Putamen (tissue), 1 donor: ENCODE measurements around the gene TFRC.
"Not testable (repeated sequence)": the region's sequence is repeated elsewhere in the genome, so short reads cannot be mapped to it uniquely, and the experiment has no call there.

Source experiments
- DNase-seq: peaks from one replicate; pipeline ENCODE4 v3.0.0-alpha.2; 2016; ENCODE audit warnings: low spot score

TFRC gene

GRCh38 chr3:196081834-196082618 lies at the start of gene TFRC:
Gene TFRC (minus strand): TSS chr3:196082090. CDS start chr3:196077099, 4,991 bp downstream.
- DNase-seq: peak; percentile 96

GRCh38 chr3:196128172-196128843 lies 46.4 kb upstream of the TFRC start:
- no peak for DNase-seq

DNA sequence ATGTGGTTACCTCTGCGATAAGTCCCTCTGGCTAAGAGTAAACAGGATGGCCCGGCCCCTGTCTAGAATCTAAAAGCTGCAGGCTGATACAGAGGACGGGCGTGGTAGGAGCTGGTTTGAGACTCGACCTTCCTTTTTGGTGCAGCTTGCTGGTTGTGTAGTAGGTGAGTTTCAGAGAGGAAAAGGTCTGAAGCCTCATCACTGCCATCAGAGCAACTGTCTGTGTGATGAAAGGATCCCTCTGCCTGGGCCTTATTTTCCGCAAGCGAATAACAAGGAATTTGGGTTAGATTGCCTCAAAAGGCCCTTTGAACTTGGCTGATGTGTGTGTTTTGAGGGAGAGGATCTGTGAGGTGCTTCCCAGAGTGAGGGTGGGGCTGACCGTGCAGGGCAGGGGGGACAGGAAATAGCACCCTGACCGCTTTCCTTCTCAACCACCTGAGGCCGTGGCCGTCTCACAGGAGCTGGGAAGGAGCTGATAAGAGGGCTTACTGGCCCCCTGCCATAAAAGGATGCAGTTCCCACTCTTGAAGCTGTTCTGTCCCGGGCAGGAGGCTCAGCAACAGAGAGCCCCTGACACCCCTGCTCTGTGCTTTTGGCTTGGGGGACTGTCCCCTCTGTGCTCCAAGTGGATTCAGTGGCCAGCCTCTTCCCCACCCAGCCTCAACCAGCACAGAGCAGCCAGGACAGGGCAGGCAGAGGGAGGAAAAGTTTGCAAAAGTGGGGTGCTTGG lies 45.6 kb upstream of the TFRC start:
- DNase-seq: no peak

DNA sequence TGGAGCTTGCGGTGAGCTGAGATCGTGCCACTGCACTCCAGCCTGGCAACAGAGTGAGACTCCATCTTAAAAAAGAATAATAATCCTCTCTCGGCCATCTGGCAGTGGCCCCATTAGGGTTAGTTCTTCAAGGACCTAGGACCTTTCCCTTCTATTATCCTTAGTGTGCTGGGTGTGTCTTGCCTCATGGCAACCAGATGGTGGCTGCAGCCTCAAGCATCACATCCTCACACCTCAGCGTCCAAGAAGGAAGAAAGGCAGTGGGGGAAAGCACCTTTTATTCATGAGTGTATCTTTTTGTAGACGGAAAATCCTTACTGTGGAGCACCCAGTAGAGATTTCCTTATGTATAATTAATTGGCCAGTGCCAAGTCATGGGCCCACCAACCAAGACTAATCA lies 42.7 kb upstream of the TFRC start:
- no peak for DNase-seq

DNA sequence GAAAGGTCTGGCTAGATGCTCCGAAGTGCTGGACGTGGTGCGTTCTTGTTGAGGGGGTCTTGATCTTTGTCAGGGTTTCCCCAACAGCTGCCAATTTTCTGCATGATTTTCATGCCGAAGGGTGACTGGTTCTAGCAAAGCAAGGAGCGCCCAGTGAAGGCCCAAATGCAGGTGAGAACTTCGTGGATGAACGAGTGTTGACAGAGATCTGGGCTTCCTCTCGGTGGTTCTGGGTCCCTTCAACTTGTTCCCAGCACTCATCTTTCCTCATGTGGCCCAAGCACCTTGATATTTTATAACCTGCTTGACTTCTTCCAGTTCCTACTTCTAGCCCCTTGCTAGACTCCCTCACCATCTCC lies 40.8 kb upstream of the TFRC start:
- no peak for DNase-seq

- no peak for DNase-seq
Measured at GRCh38 chr3:196122021-196122687, 40.3 kb upstream of the TFRC start.

- no peak for DNase-seq
Measured at GRCh38 chr3:196121066-196121465, 39.2 kb upstream of the TFRC start.

DNA sequence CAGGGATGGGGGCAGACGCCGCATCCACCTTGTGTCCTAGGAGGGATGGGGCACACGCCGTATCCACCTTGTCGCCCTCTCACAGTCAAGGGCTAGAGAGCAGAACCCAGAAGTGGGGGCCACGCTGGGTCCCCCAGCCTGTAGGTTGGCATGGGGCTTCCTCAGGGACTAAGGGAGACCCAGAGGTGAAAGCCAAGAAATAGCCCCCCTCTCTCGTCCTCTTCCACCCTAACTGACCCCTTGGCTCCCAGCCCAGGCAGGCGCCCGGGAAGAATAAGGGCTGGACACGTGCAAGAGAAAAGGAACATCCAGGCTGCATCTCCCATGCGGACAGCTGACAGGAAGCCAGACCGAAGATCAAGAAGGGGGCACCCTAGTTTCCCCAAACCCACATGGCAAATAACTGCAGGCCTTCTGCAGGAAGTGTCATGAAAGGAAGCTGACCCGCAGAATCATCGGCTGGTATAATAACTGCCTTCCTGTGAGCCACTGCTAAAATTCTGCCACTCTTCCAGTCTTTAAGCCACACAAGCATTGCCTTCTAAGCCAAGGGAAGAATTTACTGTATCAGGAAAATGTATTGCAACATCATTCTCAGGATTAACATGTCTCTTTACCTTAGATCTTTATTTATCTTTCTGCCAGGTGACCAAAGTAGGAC lies 38.5 kb upstream of the TFRC start:
- DNase-seq: no peak

DNA sequence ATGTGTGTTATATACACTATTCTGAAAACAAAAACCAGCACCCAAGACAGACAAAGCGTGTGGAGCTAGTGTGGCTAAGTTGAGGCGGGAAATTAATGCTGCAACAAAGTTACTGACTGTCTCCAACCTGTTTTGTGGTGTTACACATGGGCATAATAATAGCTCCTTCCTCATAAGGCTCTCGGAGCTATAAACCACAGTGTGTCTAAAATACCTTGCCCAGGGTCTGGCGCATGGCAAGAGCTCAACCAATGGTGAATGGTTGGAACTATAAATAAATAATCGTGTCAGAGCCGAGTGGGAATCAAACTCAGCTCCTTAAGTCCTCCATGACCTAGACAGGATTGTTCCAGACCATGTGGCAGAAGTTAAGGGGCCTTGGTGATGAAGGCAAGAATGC lies 35.9 kb upstream of the TFRC start:
- no peak for DNase-seq

GRCh38 chr3:196115678-196116083 lies 33.8 kb upstream of the TFRC start:
- DNase-seq: no peak

- no peak for DNase-seq
Measured at GRCh38 chr3:196111939-196112386, 30.1 kb upstream of the TFRC start.

DNA sequence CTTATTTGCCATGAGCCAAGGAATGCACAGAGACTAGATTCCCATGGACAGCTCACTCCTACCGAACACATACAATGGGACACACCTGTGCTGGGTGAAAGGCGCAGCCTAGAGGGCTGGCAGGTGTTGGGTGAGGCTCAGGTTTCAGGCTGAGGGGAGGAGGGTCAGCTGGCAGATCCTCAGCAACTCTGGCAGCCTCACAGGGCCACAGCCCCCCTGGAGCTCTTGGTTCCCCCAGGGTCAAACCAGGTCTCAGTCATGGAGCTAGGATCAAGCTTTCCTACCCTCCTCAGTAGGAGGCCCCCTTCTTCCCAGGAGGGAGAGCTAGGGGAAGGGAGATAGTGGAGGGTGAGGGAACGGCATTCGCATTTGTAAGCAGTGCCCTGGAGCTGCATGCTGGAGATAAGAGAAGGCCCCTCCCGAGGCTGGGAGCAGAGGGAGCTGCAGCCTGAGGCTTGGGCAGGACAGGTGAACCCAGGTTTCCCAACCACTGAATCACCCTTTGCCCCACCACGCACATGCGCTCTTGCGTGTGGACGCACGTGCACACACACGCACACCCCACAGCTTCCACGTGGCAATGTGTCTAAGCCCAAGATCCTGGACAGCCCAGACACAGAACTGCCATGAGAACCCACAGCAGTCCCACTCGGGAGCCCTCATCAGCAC lies 26.3 kb upstream of the TFRC start:
- no peak for DNase-seq

DNA sequence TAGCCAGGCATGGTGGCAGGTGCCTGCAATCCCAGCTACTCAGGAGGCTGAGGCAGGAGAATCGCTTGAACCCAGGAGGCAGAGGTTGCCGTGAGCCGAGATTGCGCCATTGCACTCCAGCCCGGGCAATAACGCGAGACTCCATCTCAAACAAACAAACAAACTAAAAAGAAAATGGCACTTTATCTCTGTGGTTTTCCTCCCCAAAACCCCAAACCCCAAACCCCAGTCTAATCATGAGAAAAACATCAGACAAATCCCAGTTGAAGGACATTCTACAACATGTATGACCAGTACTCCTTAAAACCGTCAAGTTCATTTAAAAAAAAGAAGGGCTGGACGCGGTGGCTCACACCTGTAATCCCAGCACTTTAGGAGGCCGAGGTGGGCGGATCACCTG lies 22.8 kb upstream of the TFRC start:
- DNase-seq: not testable (repeated sequence)

DNA sequence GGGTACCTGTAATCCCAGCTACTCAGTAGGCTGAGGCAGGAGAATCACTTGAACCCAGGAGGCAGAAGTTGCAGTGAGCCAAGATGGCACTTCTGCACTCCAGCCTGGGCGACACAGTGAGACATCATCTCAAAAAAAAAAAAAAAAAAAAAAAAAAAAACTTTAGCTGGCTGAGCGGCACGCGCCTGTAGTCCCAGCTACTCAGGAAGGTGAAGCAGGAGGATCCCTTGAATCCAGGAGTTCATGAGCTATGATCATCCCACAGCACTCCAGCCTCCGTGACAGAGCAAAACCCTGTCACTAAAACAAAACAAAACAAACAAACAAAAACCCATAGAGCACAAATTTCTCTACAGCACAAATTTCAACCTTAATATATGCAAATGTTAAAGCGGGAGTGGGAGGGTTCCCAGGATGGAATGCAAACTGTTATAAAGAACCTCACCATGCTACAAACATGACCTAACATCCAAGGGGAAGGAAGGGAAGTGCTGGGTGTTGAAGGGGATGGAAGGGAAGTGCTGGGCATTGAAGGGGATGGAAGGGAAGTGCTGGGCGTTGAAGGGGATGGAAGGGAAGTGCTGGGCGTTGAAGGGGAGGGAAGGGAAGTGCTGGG lies 16.6 kb upstream of the TFRC start:
- not testable (repeated sequence) for DNase-seq

- DNase-seq: no peak
Measured at GRCh38 chr3:196097373-196098154, 15.7 kb upstream of the TFRC start.

DNA sequence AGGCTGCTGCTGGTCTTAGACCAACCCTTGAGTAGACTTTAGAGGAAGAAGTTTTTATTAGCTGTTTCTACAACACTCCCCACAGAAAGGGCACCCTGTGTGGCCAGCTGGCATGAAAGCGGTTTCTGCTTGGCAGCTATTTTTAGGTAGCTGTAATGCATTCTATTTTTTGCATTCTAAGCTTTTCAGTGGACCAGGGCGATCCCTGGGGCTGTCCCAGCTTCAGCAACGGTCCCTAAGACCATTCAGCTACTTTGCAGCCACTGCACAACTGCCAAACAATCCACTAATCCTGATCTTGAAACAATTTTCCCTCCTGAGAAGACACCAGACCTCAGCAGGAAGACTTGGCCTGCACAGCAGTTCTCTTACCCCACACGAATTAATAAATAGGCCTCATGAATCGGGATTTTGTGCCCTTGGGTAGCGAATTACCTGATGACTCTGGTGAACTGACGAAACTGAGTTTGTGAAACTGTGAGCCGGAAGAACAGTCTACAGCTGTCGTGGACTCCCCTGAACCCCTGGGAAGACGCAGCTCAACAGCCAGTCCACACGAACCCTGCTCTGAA lies 14.6 kb upstream of the TFRC start:
- DNase-seq: peak; percentile 62

- no peak for DNase-seq
Measured at GRCh38 chr3:196093317-196094111, 11.6 kb upstream of the TFRC start.

- no peak for DNase-seq
Measured at GRCh38 chr3:196087906-196088305, 6.0 kb upstream of the TFRC start.

GRCh38 chr3:196082619-196082971 lies 705 bp upstream of the TFRC start:
- DNase-seq: no peak
